GOT3 (cell line): ENCODE results near the gene TBC1D10B.

Source experiments
- DNase-seq: peaks from one replicate; lab custom pipeline; 2025; ENCODE audit warnings: mixed read lengths; lab: John Stamatoyannopoulos, UW

TBC1D10B gene

DNA sequence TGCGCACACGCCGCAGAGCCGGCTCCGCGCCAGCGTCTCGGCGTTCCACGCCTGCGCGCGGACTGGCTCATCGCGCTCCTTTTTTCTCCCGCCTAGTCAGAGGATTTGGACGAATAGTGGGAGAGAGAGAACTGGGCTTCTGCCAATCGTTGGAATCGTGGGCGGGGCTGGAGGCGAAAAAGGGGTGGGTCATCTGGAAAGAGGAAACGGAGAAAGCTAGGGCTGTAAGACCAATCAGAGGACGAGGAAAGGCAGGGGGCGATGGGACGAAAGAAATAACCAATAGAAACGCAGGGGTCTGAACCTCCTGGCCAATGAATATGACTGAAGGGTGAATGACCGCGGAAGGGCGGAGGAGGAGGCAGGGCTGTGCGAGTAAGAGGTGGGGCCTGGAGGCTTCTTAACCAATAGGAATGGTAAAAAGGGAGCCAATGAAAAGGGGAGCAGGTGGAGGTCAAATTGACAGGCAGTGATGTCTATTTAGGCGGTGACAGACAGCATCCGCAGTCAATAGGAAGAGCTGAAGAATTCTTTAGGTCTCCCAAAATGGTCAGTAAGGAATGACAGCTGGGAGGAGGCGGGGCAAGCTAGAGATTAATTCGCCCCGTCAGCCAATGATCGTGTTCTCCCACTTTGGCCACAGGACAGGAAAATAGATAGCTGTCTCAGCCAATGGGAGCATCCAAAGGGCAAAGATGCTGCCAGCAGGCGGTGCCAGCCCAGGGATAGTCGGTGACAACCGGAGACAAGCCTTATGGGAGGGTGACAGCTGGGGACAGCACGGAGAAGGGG, at the start of gene TBC1D10B:
TBC1D10B (minus strand) TSS at position 39 of the 792 bp plus-strand sequence. CDS start 311 bp downstream, outside the sequence.
- peak; percentile 95 for DNase-seq

DNA sequence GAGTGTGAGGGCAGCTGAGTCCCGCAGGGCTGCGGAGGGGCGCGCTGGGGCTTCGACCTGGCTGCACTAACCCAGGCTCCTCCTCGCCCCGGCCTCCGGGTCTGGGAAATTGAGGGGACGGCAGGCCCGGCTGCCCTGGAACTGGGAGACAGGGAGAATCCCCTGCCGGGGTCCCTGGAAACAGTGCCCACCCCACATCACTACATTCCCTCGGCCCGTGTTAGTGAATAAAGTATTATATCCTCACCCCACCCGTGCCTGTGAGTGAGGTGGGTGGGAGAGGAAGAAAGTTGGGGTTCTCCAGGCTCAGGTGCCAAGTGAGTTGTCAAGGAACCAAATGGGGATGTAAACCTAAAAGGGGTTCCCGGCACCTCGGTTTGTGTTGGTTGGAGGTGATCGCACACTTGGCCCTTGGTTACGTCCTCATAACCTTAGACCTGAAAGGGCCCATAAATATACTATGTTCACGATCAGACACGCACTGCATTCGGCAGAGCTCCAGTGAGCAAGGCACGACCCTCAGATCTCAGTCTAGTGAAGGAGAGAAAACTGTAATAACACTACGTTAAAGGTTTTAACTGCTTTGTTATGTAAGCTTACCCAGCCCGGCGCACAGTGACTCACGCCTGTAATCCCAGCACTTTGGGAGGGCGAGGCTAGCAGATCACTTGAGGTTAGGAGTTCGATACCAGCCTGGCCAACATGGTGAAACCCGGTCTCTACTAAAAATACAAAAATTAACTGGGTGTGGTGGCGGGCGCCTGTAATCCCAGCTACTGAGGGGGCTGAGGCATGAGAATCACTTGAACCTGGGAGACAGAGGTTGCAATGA, 48.3 kb upstream of the TBC1D10B start:
- DNase-seq, result no peak

DNA sequence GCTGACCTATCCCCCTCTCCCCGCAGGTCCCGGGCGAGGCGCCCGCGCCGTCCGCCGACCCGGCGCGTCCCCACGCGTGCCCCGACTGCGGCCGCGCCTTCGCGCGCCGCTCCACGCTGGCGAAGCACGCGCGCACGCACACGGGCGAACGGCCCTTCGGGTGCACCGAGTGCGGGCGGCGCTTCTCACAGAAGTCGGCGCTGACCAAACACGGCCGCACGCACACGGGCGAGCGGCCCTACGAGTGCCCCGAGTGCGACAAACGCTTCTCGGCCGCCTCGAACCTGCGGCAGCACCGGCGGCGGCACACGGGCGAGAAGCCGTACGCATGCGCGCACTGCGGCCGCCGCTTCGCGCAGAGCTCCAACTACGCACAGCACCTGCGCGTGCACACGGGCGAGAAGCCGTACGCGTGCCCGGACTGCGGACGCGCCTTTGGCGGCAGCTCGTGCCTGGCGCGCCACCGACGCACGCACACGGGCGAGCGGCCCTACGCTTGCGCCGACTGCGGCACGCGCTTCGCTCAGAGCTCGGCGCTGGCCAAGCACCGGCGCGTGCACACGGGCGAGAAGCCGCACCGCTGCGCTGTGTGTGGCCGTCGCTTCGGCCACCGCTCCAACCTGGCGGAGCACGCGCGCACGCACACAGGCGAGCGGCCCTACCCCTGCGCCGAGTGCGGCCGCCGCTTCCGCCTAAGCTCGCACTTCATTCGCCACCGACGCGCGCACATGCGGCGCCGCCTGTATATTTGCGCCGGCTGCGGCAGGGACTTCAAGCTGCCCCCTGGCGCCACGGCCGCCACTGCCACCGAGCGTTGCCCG, 47.4 kb upstream of the TBC1D10B start:
- DNase-seq, result peak; percentile 59

- no peak for DNase-seq
These were observed 46.6 kb upstream of the TBC1D10B start for GRCh38 chr16:30416624-30417528.

GRCh38 chr16:30416047-30416603, 45.8 kb upstream of the TBC1D10B start:
- DNase-seq, result no peak

DNA sequence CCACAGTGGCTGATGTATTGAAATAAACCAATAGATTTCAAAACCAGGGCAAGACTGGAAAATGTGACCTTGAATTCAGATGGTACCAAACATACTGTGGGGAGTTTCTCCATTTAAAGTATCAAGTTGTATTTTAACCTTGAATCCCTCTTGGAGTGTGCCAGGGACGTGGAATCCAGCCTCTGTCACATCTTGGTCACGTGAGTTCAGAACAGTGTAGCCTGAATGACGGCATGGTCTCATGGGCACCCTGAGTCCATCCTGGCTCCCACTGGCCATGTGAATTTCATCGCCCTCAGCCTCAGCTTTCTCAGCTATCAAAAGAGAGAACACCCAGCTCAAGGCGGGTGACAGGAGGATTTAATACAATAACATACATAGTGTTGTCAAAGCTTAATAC, 43.9 kb upstream of the TBC1D10B start:
- no peak for DNase-seq

DNA sequence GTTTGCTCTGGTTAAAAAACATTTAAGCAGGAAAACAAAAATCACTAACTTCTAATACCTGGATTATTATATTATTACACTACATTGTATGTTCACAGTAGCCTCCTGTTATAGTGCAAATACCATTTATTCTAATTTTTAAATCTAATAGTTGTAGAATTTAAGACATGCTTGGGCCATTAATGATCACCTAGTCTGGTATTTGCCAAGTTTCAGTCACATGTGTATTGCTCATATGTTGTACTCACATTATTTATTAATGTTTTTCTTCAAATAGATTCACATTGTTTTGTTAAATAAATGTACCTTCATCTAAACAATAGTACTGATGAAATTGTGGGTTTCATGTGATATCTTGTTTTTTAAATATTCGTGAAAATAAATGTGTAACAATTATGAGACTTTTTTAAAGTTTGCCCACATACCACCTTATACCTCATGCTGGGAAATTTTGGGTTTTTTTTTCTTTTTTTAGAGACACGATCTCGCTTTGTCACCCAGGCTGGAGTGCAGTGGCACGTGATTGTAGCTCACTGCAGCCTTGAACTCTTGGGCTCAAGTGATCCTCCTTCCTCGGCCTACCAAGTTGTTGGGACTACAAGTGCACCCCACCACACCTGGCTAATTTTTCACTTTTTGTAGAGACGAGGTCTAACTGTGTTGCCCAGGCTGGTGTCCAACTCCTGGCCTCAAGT, 43.0 kb upstream of the TBC1D10B start:
- no peak for DNase-seq

GRCh38 chr16:30409125-30410060, 39.1 kb upstream of the TBC1D10B start:
- peak; percentile 48 for DNase-seq

DNA sequence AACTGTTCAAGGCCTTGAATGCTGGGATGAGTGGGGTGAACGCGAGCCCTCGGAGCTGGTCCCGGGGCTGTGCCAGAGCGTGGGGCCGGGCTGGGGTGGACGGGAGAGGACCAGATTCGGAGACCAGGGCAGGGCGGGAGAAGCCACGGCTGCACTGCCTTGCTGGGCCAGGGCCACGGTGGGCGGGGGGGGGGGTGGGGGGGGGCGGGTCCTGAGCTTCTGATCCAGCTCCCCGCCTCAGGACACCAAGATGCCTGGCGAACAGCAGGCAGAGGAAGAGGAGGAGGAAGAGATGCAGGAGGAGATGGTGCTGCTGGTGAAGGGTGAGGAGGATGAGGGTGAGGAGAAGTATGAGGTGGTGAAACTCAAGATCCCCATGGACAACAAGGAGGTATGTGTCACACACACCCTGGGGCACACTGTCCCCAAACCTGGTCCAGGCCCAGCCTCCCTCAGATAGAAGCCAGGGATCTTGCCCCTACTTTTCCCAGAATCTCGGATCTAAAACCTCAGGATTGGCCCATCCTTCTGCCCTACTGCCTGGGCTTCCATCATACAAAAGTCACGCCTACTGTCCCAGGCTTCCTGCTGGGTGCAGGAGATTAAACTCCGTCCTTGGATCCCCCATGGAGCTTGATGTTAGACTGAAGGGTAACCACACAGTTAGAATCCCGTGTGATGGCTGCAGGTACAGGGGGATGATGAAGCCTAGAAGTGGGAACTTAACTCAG, 37.7 kb upstream of the TBC1D10B start:
- DNase-seq, result no peak

- peak; percentile 86 for DNase-seq
These were observed 37.0 kb upstream of the TBC1D10B start, which contains the start of gene ZNF771 for GRCh38 chr16:30407102-30407803. TSS of gene ZNF771 (plus strand) at chr16:30407606. CDS start at chr16:30408054, 448 bp downstream.

- DNase-seq, result no peak
These were observed 36.5 kb upstream of the TBC1D10B start for GRCh38 chr16:30406795-30407101.

- DNase-seq, result no peak
These were observed 31.6 kb upstream of the TBC1D10B start for GRCh38 chr16:30401768-30402425.

DNA sequence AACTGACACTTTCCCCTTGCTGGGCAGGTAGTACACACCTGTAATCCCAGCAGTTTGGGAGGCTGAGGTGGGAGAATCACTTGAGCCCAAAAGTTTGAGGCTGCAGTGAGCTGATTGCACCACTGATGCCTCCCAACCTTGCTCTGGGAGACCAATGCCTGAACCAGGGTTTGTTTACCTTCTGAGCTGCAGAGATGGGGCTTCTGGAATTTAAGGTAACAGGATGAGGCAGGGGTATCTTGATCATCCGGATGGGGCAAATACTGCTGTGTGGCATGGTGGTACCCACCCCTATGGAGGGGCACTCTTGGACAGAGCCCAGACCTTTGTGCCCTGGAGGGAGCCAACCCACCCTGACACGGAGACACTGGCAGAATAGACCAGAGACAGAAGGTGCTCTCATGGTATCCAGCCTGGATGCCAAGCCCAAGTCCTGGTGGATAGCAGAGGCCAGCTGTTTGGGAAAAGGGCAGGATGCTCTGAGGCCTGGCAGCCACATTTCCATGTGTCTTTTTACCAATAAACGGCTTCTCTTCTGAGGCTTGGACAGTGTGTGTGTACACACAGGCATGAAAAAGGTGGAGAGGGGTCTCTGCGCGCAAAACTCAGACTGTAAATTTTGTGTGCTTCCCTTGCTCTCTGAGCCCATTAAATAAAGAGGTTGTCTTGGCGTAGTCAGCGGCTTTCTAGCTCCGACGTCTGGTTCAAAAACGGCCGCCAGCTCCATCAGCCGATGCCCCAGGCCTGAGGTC, 29.3 kb upstream of the TBC1D10B start:
- no peak for DNase-seq

GRCh38 chr16:30398661-30399434, 28.6 kb upstream of the TBC1D10B start:
- no peak for DNase-seq

DNA sequence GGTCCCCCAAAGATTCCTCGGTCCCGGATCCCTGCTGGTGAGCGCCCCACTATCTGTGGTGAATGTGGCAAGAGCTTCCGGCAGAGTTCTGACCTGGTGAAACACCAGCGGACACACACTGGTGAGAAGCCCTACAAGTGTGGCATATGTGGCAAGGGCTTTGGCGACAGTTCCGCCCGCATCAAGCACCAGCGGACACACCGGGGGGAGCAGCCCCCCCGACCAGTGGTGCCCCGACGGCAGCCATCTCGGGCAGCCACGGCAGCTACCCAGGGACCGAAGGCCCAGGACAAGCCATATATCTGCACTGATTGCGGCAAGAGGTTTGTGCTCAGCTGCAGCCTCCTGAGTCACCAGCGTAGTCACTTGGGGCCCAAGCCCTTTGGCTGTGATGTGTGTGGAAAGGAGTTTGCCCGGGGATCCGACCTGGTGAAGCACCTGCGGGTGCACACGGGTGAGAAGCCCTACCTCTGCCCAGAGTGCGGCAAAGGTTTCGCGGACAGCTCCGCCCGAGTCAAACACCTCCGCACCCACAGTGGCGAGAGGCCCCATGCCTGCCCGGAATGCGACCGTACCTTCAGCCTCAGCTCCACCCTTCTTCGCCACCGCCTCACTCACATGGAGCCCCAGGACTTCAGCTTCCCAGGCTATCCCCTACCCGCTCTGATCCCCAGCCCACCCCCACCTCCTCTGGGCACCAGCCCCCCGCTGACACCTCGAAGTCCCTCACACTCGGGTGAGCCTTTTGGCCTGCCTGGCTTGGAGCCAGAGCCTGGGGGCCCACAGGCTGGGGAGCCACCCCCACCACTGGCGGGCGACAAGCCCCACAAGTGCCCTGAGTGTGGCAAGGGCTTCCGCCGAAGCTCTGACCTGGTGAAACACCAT, 27.7 kb upstream of the TBC1D10B start:
- DNase-seq, result no peak
